ENCODE results near the gene HPX. TPM values are rescaled to one million over a fixed set of nuclear protein-coding genes. Genes with fewer than 3 reads are reported as not detected.

The HPX gene
- total RNA-seq, 1 donor from 2014 or later, result 0.51 TPM

DNA sequence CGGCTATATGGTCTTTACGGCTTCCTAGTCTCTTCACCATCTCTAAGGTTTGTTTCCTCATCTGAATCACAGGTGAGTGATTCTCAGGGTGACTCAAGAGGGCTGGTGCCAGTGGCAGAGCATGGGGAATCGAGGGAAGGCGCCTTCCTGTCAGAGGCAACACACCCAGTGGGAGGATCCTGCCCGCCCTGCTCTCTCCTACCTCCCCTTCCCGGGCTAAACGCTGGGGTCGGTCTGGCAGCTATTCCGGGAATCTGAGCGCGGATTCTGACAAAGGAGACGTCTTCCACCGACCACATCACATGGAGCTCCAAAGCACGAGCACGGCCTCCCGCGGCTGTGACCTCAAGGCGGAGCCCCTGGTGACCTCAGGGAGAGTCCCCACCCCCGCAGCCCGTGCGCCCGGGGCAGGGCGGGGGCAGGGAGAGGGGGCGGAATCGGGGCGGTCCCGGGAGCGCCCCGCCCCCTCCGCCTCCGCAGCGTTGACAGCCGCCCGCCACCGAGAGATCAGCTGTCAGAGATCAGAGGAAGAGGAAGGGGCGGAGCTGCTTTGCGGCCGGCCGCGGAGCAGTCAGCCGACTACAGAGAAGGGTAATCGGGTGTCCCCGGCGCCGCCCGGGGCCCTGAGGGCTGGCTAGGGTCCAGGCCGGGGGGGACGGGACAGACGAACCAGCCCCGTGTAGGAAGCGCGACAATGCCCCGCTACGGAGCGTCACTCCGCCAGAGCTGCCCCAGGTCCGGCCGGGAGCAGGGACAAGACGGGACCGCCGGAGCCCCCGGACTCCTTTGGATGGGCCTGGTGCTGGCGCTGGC, 50.7 kb downstream of the HPX start, which contains the start of gene SMPD1:
Gene SMPD1 (plus strand): TSS at position 570 of the 813 bp plus-strand sequence. CDS start 125 bp downstream, at position 695.
- peak; percentile 92 for DNase-seq

DNA sequence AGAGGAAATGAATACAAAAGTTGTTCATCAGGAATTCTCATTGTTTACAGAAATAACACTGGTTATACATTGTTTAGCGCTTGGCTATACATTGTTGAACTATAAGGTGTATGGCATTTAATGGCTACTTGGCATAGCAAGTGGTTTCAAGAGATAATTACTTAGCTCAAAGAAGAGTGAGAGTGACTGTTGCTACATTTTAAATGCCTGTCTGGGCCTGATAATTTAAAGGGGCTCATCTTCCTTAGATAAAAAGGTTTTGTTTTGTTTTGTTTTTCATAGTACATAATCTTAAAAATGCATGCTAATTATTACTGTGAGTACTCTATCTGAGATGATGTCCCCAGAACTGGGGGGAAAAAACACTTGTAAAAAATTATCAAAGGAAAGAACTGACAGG, 52.0 kb downstream of the HPX start:
- DNase-seq, result no peak

DNA sequence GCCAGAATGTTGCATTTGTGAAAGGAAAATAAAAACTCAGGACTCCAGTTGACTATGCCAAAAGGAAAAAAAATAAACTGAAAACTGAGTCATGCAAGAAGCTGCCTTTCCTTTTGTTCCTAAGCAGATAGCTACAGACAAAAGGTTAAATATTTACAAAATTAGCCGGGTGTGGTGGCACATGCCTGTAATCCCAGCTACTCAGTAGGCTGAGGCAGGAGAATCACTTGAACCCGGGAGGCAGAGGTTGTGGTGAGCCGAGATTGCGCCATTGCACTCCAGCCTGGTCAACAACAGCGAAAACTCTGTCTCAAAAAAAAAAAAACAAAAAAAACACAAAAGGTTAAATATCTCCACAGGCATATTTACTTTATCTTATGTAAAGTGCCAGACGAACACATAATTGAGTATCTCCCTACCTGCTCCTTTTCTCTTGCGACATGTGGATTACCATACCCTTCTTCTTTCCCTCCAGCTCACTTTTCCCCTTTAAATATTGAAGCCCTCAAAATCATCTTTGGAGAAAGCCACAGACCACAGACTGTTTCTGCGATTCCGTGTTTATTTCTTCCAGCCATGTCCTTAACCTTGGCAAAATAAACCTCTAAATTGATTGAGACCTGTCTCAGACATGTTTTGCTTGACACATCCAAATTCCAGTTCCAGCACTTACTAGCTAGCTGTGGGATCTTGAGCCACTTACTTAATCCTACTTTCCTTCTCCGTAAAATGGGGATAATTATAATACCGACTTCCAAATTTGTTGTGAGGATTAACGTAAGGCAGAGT, 52.8 kb downstream of the HPX start:
- DNase-seq, result peak; percentile 52

DNA sequence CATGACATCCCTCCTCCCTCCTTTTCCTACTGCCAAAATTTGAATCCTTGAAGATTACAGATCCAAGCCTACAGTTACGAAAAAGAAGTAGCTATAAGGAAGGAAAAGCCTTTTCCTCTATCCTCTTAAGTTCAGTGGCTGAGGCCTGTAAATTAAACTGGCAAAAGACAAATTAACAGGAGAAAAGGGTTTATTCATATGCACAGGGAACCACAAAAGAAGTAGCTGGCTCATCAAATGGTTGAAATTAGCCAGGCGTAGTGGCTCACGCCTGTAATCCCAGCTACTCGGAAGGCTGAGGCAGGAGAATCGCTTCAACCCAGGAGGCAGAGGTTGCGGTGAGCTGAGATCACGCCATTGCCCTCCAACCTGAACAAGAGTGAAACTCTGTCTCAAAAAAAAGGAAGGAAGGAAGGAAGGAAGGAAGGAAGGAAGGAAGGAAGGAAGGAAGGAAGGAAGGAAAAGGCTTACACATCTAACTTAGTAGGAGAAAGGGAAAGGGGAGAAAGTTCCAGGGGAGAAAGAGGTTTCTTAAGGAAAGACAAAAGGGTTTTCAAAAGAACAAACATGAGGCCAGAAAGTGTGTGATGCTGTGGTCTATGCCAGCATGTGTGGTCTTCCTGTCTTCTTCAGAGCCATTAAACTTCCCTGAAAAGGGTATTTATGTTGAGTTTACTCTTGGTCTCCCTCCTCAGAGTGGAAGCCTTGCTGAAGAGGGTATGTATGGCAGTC, 55.6 kb downstream of the HPX start:
- no peak for DNase-seq

Other genes starting within 250 kb of the HPX start
- gene OR52W1, start 241.8 kb downstream of the HPX start, total RNA-seq, result not detected in 2 replicates
- not detected in 2 replicates for gene C11orf42, start 235.4 kb downstream of the HPX start, total RNA-seq
- 9.5 and 15.1 TPM in 2 replicates for gene FHIP1B, start 206.4 kb downstream of the HPX start, total RNA-seq
- gene CNGA4, start 201.9 kb downstream of the HPX start, total RNA-seq, result 0.09 TPM in 1 of 2 replicates, not detected in the other
- gene CCKBR, start 181.1 kb downstream of the HPX start, total RNA-seq, result not detected in 2 replicates
- 201 and 220 TPM in 2 replicates for gene CAVIN3, start 120.5 kb downstream of the HPX start, total RNA-seq
- 25.2 and 27.6 TPM in 2 replicates for gene SMPD1, start 50.5 kb downstream of the HPX start, total RNA-seq
- gene APBB1, start 21.9 kb downstream of the HPX start, total RNA-seq, result 43.9 and 52.9 TPM in 2 replicates
- 18.4 and 19.8 TPM in 2 replicates for gene TRIM3, start 33.0 kb upstream of the HPX start, total RNA-seq
- gene ARFIP2, start 40.3 kb upstream of the HPX start, total RNA-seq, result 46.6 and 47.0 TPM in 2 replicates
- 26.4 and 32.5 TPM in 2 replicates for gene TIMM10B, start 40.5 kb upstream of the HPX start, total RNA-seq
- 2.6 and 5.1 TPM in 2 replicates for gene DNHD1, start 56.3 kb upstream of the HPX start, total RNA-seq
- gene RRP8, start 162.6 kb upstream of the HPX start, total RNA-seq, result 15.1 and 16.0 TPM in 2 replicates
- 163 and 202 TPM in 2 replicates for gene ILK, start 162.8 kb upstream of the HPX start, total RNA-seq
- 27.5 and 34.2 TPM in 2 replicates for gene TAF10, start 171.2 kb upstream of the HPX start, total RNA-seq
- 137 and 197 TPM in 2 replicates for gene TPP1, start 178.4 kb upstream of the HPX start, total RNA-seq
- 61.8 and 81.7 TPM in 2 replicates for gene DCHS1, start 214.8 kb upstream of the HPX start, total RNA-seq
- 31.2 and 61.6 TPM in 2 replicates for gene MRPL17, start 242.4 kb upstream of the HPX start, total RNA-seq

Data from dermis blood vessel endothelial cell (primary cell).